GM19043 (cell line): ENCODE results near the gene DNAJB6.

Experiments used
- ATAC-seq: cut with Tn5 transposase; IDR thresholded peaks from one replicate; pipeline ENCODE4 v1.9.1; 2021; ENCODE audit warnings: low read depth; ENCODE audit not compliant: unreplicated experiment

DNAJB6 gene

DNA sequence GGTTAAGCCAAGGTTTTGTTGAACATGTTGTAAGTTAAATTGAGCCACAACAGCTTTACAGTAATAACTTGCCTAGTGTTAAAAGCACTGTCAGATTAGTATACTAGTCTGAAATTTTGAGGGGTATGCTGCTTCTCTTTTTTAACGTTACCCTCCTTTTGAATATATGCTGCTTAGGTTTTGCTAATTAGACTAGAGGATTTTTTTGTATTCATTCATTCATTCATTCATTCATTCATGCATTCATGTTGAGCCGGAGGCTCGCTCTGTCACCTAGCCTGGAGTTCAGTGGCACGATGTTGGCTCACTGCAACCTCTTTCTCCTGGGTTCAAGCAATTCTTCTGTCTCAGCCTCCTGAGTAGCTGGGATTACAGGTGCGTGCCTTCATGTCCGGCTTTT lies 24.7 kb downstream of the DNAJB6 start:
- no peak for ATAC-seq

DNA sequence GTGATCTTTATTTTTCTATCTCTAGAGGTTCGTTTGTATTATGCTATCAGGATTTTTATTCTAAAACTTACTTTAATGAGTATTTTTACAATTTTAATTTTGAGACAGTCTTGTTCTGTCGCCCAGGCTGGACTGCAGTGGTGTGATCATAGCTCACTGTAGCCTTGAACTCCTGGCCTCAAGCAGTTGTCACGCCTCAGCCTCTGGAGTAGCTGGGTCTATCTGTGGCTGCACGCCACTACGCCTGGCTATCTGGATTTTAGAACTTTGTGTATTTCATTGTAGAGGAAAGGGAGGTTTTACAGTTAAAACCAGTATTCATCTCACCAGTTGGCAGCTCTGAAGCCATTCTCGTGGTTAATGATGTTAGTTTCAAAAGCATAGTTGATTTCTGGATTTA lies 25.9 kb downstream of the DNAJB6 start:
- ATAC-seq, result no peak

DNA sequence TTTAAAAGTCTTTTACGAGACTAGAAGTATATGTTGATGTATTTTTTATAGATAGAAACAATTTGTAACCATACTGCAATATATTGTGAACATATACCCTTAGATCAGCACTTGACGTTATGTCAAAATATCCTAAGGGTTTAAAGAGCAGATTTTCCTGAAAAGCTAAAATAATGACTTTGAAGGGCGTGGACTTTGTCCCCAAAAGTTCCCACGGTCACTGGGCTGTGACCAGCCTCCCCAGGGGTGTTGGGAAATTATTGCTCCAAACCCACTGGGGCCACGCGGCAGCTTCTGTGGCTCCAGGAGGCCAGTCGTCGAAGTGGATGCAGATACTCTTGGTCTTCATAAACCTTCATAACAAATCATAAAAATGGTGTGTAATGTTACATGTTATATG lies 29.9 kb downstream of the DNAJB6 start:
- no peak for ATAC-seq

DNA sequence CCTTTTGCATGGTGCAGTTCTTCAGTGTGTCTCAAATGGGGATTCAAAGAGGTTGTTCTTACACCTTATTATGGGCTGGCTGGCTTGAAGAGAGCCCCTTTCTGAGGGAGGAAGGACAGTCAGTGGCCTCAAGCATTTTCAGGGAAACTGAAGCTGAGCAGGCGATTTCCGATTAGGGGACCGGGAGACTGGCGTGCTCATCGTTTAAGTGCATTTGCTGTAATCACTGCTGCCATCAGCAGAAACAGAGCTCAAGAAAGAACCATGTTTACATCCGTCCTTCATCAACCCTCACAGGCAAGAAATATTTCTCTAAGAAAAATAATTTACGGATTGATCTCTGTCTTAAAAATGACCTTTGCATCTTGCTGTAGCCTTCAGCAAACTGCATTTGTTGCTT lies 32.2 kb downstream of the DNAJB6 start:
- ATAC-seq, result no peak

DNA sequence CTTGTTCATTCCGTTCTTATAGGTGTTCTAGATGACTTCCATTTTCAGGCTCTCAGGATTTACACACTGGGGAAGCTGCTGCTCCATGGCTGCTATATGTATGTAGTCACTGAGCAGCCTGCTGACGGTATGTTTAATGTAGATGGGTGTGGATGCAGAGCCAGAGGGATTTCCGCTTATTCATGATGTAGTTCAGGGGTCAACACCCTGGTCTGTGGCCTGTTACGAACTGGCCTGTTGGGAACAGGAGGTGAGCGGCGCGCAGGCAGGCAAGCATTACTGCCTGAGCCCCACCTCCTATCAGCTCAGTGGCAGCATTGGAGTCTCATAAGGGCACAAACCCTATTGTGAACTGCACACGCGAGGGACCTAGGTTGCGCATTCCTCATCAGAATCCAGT lies 33.9 kb downstream of the DNAJB6 start:
- no peak for ATAC-seq

DNA sequence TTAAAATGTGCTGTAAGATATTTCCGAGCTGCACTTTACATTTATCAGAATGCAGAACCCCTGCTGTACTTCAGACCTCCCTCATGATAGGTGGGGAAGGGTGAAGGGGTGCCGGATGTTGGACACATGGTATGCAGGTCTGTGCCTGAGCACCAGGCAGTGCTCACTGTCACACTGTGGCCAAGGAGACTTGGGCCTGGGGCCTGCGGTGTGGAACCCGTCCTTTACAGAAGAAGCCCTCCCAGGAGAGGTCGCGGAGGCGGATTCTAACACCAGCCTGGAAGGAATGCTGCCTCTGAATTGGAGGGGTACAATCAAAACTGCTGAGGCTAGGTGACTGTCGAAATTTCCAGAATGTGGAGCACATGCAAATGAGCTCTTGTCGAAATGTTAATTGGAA lies 34.5 kb downstream of the DNAJB6 start:
- ATAC-seq, result no peak

DNA sequence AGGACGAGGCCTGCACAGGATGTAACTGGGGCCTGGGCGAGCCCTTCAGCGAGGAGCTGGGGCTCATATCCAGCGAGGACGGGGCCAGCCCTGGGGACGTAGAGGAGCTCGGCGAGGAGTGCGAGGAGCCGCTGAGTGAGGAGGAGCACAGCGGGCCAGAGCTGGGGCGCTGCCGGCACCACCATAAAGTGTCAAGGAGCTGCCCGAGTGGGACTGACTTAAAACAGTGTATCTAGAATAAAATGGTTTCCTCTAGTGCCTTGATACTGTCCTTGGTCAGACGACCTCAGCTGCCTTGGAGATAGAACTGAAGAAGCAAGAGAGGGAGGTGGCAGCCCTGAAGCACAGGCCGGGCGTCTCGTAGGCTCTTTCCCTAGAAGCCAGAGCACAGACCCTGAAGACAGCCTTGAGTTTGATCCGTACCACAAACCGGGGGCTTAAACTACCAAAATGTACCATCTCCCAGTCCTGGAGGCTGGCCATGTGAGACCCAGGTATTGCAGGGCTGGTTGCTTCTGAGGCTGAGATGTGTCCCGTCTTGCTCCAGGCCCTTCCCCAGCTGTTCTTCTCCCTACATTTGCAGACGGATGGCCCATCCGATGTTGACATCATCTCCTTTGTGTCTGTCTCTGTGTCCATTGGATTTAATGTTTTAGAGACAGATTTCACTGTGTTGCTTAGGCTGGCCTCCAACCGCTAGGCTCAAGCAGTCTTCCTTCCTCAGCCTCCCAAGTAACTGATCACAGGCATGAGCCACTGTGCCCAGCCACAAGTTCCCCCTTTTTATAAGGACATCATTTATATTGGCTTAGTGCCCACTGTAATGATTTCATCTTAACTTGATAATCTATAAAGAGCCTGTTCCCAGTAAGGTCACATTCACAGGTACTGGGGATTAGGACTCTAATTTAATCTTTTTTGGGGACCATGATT lies 35.8 kb downstream of the DNAJB6 start:
- ATAC-seq, result no peak

DNA sequence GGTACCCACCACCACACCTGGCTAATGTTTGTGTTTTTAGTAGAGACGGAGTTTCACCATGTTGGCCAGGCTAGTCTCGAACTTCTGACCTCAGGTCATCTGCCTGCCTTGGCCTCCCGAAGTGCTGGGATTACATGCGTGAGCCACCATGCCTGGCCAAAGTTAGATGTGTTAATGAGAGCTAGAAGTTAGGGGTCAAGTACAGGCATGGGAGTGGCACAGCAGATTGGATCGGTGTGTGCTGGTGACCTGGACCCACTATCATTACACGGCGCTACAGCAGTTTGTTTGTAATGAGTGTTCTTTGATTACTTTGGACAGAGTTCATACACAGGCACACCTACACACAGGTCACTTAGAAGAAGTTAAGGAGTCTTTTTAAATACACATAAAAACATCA lies 36.7 kb downstream of the DNAJB6 start:
- ATAC-seq, result no peak

DNA sequence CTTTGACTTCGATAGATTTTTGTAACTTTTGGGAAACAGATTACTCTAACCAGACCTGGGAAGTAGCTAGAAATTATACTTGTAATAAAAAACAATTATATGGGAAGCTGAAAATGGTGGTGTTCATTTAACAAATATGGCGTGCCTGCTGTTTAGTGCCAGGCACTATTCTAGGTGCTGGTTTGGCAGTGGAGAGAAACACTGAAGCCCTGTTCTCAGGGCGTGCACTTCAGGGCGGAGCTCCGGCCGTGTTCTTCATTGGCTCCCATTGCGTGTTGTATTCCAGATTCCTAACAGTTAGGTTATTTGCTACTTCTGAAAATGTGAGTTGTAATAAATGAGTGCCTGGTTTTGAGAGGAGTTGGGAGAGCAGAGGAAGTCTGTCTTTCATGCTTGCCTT lies 38.6 kb downstream of the DNAJB6 start:
- ATAC-seq, result no peak

DNA sequence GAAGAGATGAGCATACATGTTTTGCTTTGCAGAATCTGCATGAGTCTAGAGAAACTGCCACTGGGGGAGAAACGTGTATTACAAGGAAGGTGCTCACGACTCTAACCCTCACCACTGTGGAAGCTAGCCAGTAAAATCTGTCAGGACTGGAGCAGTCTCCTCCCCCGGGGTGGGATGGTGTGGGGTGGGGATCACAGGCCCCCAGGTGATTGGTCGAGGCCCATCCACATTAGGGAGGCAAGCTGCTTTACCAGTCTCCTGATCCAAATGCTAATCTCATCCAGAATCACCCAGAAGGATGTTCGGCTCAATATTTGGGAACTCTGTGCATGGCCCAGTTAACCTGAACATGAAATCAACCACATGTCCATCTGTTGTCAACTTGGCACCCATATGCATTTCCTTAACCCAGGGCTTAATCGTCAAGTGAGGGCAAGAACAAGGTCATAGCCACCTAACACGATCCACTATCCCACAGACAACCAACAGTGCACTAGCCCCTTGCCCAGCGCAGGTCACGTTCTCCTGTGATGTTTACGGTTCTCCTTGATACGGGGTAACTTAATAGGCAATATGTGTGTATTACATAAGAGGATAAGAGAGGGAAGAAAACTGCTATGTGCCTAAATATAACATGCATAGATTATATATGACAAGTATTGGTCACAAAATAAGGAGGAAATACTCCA lies 40.8 kb downstream of the DNAJB6 start:
- no peak for ATAC-seq

DNA sequence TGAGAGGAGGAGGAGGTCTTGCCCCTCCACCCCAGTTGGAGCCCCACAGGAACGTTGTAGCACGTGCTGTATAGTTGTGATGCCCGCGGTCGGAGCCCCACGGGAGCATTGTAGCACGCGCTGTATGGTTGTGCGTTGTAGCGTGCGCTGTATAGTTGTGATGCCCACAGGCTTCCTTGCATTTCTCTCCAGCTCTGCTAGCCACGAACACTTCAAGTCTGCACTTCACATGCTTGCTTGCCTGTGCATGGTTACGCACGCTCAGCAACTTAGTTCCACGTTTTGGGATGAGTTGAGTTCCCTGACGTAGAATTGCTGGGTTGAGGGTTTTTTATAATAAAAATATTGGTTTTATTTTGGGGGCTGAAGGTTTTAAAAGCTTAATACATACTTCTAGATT lies 41.6 kb downstream of the DNAJB6 start:
- ATAC-seq, result no peak

DNA sequence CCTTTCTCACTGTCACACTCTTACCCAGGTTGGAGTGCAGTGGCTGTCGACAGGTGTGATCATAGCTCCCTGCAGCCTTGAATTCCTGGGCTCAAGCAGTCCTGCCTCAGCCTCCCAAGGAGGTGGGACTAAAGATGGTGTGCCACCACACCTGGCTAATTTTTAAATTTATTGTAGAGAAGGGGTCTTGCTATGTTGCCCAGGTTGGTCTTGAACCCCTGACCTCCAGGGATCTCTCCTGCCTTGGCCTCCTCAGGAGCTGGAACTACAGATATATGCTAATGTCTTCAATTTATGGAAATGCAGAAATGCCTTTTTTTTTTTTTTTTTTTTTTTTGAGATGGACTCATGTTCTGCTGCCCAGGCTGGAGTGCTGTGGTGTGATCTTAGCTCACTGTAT lies 42.7 kb downstream of the DNAJB6 start:
- no peak for ATAC-seq

DNA sequence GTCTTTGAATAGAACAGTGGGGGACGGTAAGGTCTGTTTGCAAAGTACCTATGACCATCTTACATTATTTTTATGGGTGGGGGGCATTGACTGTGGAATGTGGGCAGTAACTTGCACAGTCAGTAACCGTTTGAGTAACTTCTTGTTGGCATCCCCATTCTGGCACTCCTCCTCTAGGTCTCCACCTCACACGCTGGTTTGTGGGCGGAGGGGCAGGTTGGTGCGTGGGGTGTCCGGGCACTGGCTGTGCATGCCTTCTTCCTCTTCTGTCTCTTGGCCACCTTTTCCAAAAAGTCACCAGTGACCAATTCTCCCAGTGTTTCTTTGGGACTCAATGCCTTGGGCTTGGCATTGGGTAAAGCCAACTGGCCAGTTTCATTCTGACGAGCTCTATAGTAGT lies 43.6 kb downstream of the DNAJB6 start:
- ATAC-seq, result no peak

DNA sequence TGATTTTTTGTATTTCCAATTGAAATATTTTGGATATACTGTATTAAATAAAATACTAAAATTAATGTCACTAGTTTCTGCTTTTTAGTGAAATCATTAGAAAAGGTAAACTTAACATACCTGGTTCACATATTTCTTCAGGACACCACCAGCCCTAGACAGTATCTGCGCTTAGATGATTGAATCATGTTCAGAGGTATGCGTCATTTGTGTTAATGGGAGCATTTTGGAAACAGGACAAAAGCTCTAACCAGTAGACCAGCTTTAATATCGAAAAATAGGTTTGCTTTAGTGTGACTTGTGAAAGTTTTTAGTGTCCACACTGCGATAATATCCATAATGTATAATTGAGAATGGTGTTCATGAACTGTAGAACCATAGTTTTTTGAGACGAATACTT lies 47.1 kb downstream of the DNAJB6 start:
- ATAC-seq, result no peak

DNA sequence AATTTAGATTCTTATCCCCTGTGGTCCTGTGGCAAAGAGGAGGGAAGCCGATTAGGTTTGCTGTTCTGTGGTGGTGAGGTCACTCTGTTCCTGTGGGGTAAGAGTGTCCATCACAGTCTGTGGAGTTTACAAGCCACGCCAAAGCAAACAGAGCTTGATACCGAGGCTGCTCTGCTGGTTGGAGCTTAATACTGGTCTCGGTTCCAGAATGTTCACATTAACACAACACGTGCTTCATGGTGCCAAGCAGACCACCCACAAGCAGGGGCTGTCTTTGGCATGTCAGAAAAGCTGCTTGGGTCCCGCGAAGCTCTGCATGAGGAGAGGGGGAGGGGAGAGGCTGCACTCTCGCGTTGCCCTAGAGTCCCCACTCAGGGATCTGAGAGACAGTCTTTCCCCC lies 47.5 kb downstream of the DNAJB6 start:
- no peak for ATAC-seq

DNA sequence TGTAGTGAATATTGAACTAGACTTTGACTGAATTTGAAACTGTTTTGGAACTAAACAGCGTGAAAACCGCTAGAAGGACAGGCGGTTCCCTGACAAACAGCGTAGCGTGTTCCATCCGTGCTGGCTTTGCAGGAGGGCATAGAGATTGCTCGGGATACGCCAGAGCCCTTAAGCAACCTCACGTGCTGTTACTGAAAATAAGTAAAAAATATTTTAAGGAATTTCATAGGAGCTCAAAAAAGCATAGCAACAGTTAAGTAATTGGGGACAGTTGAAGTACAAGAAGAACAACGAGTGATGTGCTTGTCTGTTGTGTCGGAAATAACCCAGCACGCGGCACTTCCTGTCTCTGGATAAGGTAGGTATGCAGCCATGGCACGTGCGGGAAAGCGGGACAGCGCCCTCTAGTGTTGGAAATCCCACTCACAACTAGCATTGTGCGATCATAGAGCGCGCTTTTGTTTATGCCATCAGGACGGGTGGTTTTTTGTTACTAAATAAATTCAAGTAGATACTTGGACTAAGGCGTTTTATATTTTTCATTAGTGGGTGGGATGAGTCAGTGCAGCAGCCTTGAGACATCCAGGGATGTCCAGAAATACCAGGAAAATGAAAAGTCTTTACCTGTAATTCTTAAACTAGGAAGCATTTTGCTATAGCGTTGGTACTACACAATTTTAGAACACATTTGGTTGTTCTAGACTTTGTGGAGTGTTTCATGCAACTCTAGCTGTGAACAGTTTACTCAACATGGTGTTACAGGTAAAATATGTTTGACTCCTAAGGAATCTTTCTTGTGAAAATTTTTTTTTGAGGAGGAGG lies 50.4 kb downstream of the DNAJB6 start:
- peak; percentile 90 for ATAC-seq

DNA sequence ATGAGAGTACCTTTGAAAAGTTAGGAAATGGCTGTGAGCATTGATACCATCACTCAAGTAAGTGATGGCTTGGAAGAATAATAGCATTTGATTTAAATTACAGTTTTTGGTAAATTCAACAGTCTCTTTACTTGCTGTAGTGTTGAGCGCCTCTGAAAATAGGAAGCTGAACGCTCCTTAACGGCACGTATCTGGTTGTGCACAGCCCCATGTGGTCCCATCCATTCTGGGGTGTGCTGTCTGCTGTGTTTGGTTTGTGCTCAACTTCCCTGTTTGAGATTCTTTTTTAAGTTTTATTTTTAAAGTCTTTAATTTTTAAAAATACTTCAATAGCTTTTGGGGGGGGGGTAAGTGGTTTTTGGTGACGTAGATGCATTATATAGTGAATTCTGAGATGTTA lies 51.5 kb downstream of the DNAJB6 start:
- ATAC-seq, result no peak

DNA sequence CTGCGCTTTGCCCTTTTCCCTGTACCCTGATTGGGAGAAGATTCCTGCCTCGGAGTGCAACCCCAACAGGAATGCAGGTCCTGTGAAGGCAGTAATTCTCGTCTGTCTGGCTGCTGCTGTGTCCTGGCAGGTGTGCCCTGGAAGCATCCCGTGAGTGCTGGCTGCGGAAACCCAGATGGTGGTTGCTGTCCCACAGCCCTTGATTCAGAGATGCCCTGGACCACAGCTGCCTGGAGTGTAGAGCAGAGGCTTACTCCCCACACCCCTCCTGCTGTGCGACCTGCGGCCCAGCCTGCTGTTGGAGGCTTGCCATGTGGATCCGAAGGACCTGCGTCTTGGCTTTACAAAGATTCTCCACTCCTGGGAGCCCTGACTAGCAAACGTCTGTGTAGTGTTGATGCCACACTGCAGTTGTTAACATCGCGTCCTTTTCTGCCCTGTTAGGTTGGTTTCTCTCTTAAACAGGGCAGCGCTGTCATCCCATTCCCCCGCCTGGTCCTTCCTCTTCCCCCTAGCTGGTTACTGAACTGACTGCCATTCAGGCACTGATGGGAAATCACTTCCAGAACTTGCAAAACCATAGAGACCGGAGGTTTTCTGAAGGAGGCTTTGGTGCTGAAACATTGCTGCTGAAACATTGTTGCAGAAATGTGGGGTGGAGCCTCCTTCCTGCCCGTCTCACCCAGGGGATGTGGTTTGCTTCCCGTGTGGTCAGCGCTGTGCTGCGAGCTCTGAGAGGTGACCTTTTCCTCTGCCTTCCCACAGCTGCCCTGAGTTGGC lies 53.3 kb downstream of the DNAJB6 start:
- no peak for ATAC-seq

DNA sequence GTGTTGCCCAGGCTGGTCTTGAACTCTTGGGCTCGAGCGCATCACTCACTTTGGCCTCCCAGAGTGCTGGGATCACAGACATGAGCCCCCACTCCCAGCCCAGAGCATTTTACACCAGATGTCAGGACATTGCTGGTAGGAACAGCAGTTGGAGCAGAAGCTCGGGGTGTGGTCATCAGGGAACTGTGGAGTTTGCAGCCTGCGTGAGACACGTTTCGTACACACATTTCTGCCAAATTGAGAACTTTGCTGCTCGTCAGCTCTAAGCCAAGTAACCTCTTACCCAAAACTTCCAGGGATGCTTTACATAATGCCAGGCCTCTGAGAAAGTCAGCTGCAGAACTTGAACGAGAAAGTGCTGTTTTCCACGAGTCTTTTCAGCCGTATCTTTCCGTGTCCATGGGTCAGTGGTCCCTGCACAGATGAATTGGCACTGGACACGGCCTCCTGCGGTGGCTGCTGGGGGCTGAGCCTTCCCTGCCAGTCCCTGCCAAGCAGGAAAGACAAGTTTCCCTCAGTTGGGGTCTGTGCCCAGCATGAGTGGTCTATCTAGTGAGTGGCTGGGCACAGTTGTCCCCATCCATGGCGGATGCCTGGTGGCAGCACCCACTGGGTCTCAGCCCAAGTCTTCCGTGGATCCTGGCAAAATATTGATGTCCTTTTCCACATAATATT lies 54.4 kb downstream of the DNAJB6 start:
- ATAC-seq, result no peak
